Prostate gland (tissue), 2 donors: ENCODE results near the gene TSPAN18.

Source experiments
- POLR2A ChIP-seq: fragments of 450-650 bp; IDR thresholded peaks from one replicate; pipeline ENCODE4 v1.6.1; 2016; ENCODE audit warnings: antibody characterized with exemption, mild to moderate bottlenecking
- POLR2AphosphoS5 ChIP-seq: sonication (generic); formaldehyde crosslinking; IDR thresholded peaks from one replicate; pipeline ENCODE4 v1.6.1; 2017; ENCODE audit warnings: antibody characterized with exemption
- TF ChIP-seq, protein P1 (sequence below), 4 experiments: fragments of 200-600 bp in 2 of 4; fragments of 450-650 bp in 2 of 4; sonication (generic) in 2 of 4; IDR thresholded peaks; 1 replicate in 3 of 4; 2 replicates in 1 of 4; pipeline ENCODE4 v1.5.1; 2016 to 2019; ENCODE audit warnings: antibody characterized with exemption in 4 of 4, mild to moderate bottlenecking in 2 of 4, moderate library complexity in 2 of 4

DNA sequence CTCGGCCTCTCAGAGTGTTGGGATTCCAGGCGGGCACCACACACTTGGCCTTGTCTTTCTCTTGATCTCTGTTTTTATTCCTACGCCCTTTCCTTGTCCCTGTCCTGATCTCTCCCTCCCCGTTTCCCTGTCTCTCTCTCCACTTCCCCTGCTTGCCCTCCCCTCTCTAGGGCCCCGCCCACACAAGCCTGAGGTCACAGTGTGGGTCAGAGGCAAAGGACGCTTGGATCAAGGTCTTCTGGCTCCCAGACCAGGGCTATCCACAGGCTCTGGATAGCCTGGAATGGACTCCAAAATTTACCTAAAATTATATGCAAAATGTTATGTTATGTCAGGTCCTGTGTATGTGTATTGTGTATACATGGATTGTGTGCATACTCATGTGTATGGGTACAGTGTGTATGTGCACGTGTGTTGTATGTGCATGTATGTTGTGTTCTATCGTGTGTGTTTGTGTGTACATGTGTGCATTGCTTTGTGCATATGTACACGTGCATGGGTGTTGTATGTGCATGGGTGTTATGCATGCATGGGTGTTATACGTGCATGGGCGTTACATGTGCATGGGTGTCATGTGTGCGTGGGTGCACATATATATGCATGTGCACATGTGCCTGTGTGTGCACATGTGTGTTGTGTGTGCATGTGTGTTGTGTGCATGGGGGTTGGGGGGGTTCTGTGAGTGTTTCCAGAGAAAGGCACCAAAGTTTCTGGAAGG is 185.7 kb downstream of the TSPAN18 start:
- TF ChIP-seq, protein P1, sequence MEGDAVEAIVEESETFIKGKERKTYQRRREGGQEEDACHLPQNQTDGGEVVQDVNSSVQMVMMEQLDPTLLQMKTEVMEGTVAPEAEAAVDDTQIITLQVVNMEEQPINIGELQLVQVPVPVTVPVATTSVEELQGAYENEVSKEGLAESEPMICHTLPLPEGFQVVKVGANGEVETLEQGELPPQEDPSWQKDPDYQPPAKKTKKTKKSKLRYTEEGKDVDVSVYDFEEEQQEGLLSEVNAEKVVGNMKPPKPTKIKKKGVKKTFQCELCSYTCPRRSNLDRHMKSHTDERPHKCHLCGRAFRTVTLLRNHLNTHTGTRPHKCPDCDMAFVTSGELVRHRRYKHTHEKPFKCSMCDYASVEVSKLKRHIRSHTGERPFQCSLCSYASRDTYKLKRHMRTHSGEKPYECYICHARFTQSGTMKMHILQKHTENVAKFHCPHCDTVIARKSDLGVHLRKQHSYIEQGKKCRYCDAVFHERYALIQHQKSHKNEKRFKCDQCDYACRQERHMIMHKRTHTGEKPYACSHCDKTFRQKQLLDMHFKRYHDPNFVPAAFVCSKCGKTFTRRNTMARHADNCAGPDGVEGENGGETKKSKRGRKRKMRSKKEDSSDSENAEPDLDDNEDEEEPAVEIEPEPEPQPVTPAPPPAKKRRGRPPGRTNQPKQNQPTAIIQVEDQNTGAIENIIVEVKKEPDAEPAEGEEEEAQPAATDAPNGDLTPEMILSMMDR (IDR thresholded peaks at IDR 0.05): no peak
- TF ChIP-seq POLR2AphosphoS5: no peak
- no peak for TF ChIP-seq POLR2A
